ENCODE measurements around the gene UNC13B. TPM values are rescaled to one million over a fixed set of nuclear protein-coding genes. Genes with fewer than 3 reads are reported as not detected.

Gene UNC13B
- total RNA-seq, 1 donor from 2014 or later = 30.5 TPM

GRCh38 chr9:35350212-35350611, 188.4 kb downstream of the UNC13B start:
- H3K27ac Mint-ChIP-seq (ENCODE audit: unreplicated experiment) = no peak overlapping the region
- DNase-seq (ENCODE audit: low read depth) = no peak
- H3K4me1 Mint-ChIP-seq (ENCODE audit: low read depth, unreplicated experiment) = peaks cover 9% of the 10 kb centered on the region
- Histone ChIP-seq H3K4me1 (ENCODE audit: insufficient read depth, low read length) (peaks cover 18% of the 10 kb centered on the region), H3K27ac (ENCODE audit: low read depth, low read length) (no peak overlapping the region), H3K4me2 (ENCODE audit: low read length) (peak overlapping the region; percentile 34), H3K79me2 (ENCODE audit: insufficient read depth, low read length) (no peaks in the 10 kb centered on the region), H3K9ac (ENCODE audit: low read length) (no peak overlapping the region), H3K9me3 (ENCODE audit: insufficient read depth, low read depth, low read length) (no peaks in the 10 kb centered on the region), H2AFZ (ENCODE audit: low read depth, low read length) (no peak overlapping the region), H3K27me3 (ENCODE audit: insufficient read depth, low read length) (no peaks in the 10 kb centered on the region), H4K20me1 (ENCODE audit: insufficient read depth, low read length) (no peaks in the 10 kb centered on the region), H3K4me3 (ENCODE audit: insufficient read depth, low read depth, low read length) (no peak overlapping the region), H3K36me3 (ENCODE audit: insufficient read depth, low read length) (no peaks in the 10 kb centered on the region)
- no peak overlapping the region for H3K4me3 Mint-ChIP-seq (ENCODE audit: unreplicated experiment)
- peaks cover 19% of the 10 kb centered on the region for H3K36me3 Mint-ChIP-seq (ENCODE audit: low read depth, unreplicated experiment)
- no peak for TF ChIP-seq EZH2 (IDR thresholded peaks at IDR 0.05; ENCODE audit: insufficient read depth, low read length)
- TF ChIP-seq, protein P1, sequence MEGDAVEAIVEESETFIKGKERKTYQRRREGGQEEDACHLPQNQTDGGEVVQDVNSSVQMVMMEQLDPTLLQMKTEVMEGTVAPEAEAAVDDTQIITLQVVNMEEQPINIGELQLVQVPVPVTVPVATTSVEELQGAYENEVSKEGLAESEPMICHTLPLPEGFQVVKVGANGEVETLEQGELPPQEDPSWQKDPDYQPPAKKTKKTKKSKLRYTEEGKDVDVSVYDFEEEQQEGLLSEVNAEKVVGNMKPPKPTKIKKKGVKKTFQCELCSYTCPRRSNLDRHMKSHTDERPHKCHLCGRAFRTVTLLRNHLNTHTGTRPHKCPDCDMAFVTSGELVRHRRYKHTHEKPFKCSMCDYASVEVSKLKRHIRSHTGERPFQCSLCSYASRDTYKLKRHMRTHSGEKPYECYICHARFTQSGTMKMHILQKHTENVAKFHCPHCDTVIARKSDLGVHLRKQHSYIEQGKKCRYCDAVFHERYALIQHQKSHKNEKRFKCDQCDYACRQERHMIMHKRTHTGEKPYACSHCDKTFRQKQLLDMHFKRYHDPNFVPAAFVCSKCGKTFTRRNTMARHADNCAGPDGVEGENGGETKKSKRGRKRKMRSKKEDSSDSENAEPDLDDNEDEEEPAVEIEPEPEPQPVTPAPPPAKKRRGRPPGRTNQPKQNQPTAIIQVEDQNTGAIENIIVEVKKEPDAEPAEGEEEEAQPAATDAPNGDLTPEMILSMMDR (IDR thresholded peaks at IDR 0.05; ENCODE audit: insufficient read depth, low read depth, low read length) = no peak
- no peak for FAIRE-seq
- H3K9me3 Mint-ChIP-seq (ENCODE audit: unreplicated experiment) = no peaks in the 10 kb centered on the region
- H3K27me3 Mint-ChIP-seq (ENCODE audit: low read depth, unreplicated experiment) = no peaks in the 10 kb centered on the region

DNA sequence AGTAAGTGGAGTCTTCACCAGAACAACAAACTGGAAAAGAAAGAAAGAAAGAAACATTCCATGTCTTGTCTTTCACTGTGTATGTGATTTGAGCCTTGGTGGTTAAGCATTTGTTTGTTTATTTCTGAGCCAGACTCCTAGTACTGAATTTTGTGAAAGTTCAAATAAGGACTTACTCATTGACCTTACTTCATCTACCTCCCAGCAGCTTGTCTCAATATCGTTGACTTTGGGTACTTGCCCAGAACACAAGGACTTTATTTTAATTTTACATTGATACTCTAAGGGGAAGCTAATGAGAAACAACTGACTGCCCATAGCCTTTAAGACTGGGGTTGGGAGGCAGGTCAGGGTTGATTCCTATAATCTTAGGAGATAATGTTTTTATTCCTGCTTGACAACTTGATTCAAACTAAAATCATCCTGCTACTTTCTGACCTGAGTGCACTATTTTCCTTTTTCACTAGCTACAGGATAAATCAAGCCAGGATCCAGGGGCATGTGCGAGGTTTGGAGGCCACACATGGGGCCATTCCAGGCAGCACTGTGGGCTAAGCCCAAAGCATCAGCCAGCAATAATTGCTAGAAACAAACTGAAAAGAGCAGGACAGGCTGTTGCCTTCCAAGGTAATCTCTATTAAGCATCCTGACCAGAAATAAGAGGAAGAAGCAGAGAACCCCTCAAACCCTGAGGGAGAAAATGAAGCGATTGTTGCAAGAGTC, 189.2 kb downstream of the UNC13B start:
- Histone ChIP-seq H3K4me1 (ENCODE audit: insufficient read depth, low read length) (peaks cover 18% of the 10 kb centered on the region), H3K79me2 (ENCODE audit: insufficient read depth, low read length) (no peaks in the 10 kb centered on the region), H3K27ac (ENCODE audit: low read depth, low read length) (no peak overlapping the region), H3K9me3 (ENCODE audit: insufficient read depth, low read depth, low read length) (no peaks in the 10 kb centered on the region), H4K20me1 (ENCODE audit: insufficient read depth, low read length) (no peaks in the 10 kb centered on the region), H2AFZ (ENCODE audit: low read depth, low read length) (no peak overlapping the region), H3K9ac (ENCODE audit: low read length) (no peak overlapping the region), H3K4me3 (ENCODE audit: insufficient read depth, low read depth, low read length) (no peak overlapping the region), H3K36me3 (ENCODE audit: insufficient read depth, low read length) (no peaks in the 10 kb centered on the region), H3K4me2 (ENCODE audit: low read length) (peak overlapping the region; percentile 34), H3K27me3 (ENCODE audit: insufficient read depth, low read length) (no peaks in the 10 kb centered on the region)
- DNase-seq (ENCODE audit: low read depth) = peak; percentile 75
- Mint-ChIP-seq H3K27ac (ENCODE audit: unreplicated experiment) (no peak overlapping the region), H3K4me1 (ENCODE audit: low read depth, unreplicated experiment) (peaks cover 9% of the 10 kb centered on the region), H3K4me3 (ENCODE audit: unreplicated experiment) (no peak overlapping the region), H3K9me3 (ENCODE audit: unreplicated experiment) (no peaks in the 10 kb centered on the region), H3K36me3 (ENCODE audit: low read depth, unreplicated experiment) (peaks cover 19% of the 10 kb centered on the region), H3K27me3 (ENCODE audit: low read depth, unreplicated experiment) (no peaks in the 10 kb centered on the region)
- FAIRE-seq = peak; percentile 13
- no peak for TF ChIP-seq EZH2 (IDR thresholded peaks at IDR 0.05; ENCODE audit: insufficient read depth, low read length)
- TF ChIP-seq, protein P1 (IDR thresholded peaks at IDR 0.05; ENCODE audit: insufficient read depth, low read depth, low read length) = no peak

DNA sequence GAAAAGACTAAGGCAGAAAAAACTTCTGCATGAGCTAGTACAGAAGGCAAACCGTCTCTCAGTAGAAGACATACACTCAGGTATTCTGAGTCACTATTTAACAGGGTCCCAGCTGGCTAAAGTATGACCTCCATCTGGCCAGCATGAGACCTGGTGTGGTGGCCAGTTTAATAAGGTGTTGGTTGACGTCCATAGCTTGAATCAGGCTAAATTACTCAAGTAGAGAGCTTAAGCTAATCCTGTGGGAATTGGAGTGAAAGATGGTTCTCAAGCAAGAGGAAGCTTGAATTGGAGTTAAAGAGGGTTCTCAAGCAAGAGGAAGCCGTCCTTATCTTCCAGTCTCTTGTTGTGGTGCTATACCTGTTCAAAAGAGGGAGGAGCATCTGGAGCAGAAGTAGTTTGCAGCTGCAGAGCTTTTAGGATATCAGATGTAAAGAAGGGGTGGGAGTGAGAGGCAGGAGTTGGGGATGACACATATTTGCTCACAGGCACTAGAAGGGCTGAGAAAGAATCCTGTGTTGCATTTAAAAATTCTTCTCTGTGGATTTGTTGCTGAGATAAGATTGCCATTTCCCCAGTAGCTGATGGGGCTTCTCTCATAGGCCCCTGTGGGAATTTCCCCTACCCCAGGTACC, 192.0 kb downstream of the UNC13B start:
- Histone ChIP-seq H3K36me3 (ENCODE audit: insufficient read depth, low read length) (no peaks in the 10 kb centered on the region), H3K27me3 (ENCODE audit: insufficient read depth, low read length) (no peaks in the 10 kb centered on the region), H3K4me3 (ENCODE audit: insufficient read depth, low read depth, low read length) (no peak overlapping the region), H4K20me1 (ENCODE audit: insufficient read depth, low read length) (no peaks in the 10 kb centered on the region), H3K79me2 (ENCODE audit: insufficient read depth, low read length) (no peaks in the 10 kb centered on the region), H3K27ac (ENCODE audit: low read depth, low read length) (no peak overlapping the region), H3K4me1 (ENCODE audit: insufficient read depth, low read length) (peaks cover 18% of the 10 kb centered on the region), H3K9me3 (ENCODE audit: insufficient read depth, low read depth, low read length) (no peaks in the 10 kb centered on the region), H3K4me2 (ENCODE audit: low read length) (no peak overlapping the region), H3K9ac (ENCODE audit: low read length) (no peak overlapping the region), H2AFZ (ENCODE audit: low read depth, low read length) (no peak overlapping the region)
- no peak overlapping the region for H3K4me3 Mint-ChIP-seq (ENCODE audit: unreplicated experiment)
- no peaks in the 10 kb centered on the region for H3K27me3 Mint-ChIP-seq (ENCODE audit: low read depth, unreplicated experiment)
- FAIRE-seq (no peak), DNase-seq (ENCODE audit: low read depth) (no peak)
- peaks cover 17% of the 10 kb centered on the region for H3K36me3 Mint-ChIP-seq (ENCODE audit: low read depth, unreplicated experiment)
- H3K27ac Mint-ChIP-seq (ENCODE audit: unreplicated experiment) = no peak overlapping the region
- H3K4me1 Mint-ChIP-seq (ENCODE audit: low read depth, unreplicated experiment) = peaks cover 9% of the 10 kb centered on the region
- TF ChIP-seq, protein P1 (IDR thresholded peaks at IDR 0.05; ENCODE audit: insufficient read depth, low read depth, low read length) = no peak
- TF ChIP-seq EZH2 (IDR thresholded peaks at IDR 0.05; ENCODE audit: insufficient read depth, low read length) = no peak
- H3K9me3 Mint-ChIP-seq (ENCODE audit: unreplicated experiment) = no peaks in the 10 kb centered on the region

Measured in astrocyte (in vitro differentiated cells and primary cell).